Stimulated activated naive CD8-positive, alpha-beta T cell treated with anti-CD3 and anti-CD28 coated beads, Interleukin-15, Interleukin-2, amounts not matched to agents 100 ng/mL and 50 ng/mL, for 24 hours (primary cell): Measurements from ENCODE around the gene LRRC75B.
"Not testable (repeated sequence)": the region's sequence is repeated elsewhere in the genome, so short reads cannot be mapped to it uniquely, and the experiment has no call there.

Experiments used
- H3K27ac Mint-ChIP-seq: one replicate; pipeline ENCODE4 v1.8.0; 2021; ENCODE audit warnings: mild to moderate bottlenecking, mixed read lengths
- H3K27me3 Mint-ChIP-seq: one replicate; pipeline ENCODE4 v1.8.0; 2021; ENCODE audit warnings: mixed read lengths
- H3K36me3 Mint-ChIP-seq: one replicate; pipeline ENCODE4 v1.8.0; 2021; ENCODE audit warnings: low read depth, mixed read lengths
- H3K4me1 Mint-ChIP-seq: one replicate; pipeline ENCODE4 v1.8.0; 2021; ENCODE audit warnings: low read depth, mixed read lengths
- H3K4me3 Mint-ChIP-seq: one replicate; pipeline ENCODE4 v1.8.0; 2021; ENCODE audit warnings: mild to moderate bottlenecking, mixed read lengths
- H3K9me3 Mint-ChIP-seq: one replicate; pipeline ENCODE4 v1.8.0; 2021; ENCODE audit warnings: mixed read lengths

Gene LRRC75B

DNA sequence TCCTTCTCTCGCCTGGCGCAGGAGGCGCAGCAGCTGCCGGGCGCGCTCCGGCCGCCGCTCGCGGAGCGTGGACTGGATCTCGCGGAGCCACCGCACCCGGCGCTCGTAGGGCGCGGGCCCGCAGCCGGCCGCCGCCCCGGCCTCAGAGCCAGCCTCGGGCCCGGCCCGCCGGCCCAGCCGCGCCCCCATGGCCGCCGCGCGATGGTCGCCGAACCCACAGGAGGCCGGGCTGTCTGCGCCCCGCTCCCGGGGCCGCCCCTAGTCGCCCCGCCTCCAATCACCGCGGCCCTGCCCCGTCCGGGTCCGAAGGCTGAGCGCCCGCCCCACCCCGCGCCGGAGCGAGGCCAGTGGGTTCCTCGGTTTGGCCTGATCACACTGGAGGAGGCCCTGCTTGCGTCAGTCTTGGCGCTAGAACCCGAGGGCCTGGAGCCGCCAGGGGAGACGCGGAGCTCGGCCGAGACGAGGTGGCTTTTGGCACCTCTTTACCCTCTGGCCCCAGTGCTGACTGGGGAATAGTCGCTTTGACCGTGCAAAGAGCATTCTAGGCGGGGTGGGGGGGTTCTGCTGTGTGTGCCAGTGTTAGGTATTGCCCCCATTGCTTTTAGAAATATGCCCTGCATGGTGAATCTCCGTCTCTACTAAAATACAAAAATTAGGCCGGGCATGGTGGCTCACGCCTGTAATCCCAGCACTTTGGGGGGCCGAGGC is at the start of gene LRRC75B:
LRRC75B (minus strand) TSS at position 223 of the 708 bp plus-strand sequence; CDS start at position 189, 34 bp downstream.
- Mint-ChIP-seq H3K4me3 (peak within 1 kb of the TSS; percentile 77), H3K9me3 (no peaks in the 10 kb centered on the region), H3K36me3 (no peaks in the 10 kb centered on the region), H3K27me3 (peaks cover 4% of the 10 kb centered on the region), H3K27ac (no peak within 1 kb of the TSS), H3K4me1 (peaks cover 3% of the 10 kb centered on the region)

GRCh38 chr22:24642307-24642706 is 49.4 kb upstream of the LRRC75B start:
- H3K27me3 Mint-ChIP-seq, H3K4me1 Mint-ChIP-seq, H3K4me3 Mint-ChIP-seq, H3K27ac Mint-ChIP-seq, H3K36me3 Mint-ChIP-seq, H3K9me3 Mint-ChIP-seq: not testable (repeated sequence)

DNA sequence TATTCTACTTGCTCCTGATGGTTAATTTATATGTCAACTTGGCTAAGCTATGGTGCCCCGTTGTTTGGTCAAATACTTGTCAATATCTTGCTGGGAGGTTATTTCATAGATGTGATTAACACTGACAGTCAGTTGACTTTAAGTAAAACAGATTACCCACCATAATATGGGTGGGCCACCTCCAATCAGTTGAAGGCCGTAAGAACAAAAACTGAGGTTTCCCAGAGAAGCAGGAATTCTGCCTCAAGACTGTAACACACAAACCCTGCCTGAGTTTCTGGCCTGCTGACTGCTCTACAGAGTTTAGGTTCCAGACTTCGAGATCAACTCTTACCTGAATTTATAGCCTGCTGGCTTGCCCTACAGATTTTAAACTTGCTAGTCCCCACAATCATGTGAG is 43.6 kb upstream of the LRRC75B start:
- H3K27me3 Mint-ChIP-seq, H3K4me3 Mint-ChIP-seq, H3K36me3 Mint-ChIP-seq: not testable (repeated sequence)

DNA sequence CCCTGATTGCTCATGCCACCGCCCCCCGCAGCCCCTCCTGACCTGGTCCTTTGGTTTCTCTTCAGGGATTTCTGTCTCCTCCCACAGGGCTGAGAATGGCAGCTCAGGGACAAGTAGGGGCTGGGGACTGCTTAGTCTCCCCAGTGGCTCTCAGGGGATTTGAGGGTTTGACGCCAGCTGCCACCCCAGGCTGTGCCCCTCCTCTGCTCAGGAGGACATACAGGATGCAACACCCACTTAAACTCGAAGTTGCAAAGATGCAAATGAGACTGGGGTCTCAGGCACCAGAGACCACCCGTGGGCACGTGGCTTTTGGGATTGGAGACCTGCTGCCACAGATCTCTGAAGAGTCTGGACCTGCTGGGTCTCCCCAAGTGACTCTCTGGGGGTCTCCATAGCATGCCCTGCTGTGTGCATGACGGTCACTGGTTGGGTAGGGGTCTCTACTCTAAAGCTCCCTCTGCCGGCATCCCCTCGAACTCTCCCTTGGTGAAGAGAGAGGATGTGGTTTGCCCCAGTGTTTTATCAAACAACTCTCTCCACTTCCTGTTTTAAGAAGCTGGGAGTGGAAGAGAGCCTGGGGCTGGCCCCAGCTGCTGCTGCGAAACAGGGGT is 42.0 kb upstream of the LRRC75B start:
- H3K4me3 Mint-ChIP-seq, H3K27ac Mint-ChIP-seq, H3K9me3 Mint-ChIP-seq, H3K36me3 Mint-ChIP-seq, H3K27me3 Mint-ChIP-seq: not testable (repeated sequence)
- peaks cover 17% of the 10 kb centered on the region for H3K4me1 Mint-ChIP-seq

More for the DNA sequence above, 43.6 kb upstream of the LRRC75B start:
- peaks cover 17% of the 10 kb centered on the region for H3K4me1 Mint-ChIP-seq
- not testable (repeated sequence) for H3K27ac Mint-ChIP-seq, H3K9me3 Mint-ChIP-seq

DNA sequence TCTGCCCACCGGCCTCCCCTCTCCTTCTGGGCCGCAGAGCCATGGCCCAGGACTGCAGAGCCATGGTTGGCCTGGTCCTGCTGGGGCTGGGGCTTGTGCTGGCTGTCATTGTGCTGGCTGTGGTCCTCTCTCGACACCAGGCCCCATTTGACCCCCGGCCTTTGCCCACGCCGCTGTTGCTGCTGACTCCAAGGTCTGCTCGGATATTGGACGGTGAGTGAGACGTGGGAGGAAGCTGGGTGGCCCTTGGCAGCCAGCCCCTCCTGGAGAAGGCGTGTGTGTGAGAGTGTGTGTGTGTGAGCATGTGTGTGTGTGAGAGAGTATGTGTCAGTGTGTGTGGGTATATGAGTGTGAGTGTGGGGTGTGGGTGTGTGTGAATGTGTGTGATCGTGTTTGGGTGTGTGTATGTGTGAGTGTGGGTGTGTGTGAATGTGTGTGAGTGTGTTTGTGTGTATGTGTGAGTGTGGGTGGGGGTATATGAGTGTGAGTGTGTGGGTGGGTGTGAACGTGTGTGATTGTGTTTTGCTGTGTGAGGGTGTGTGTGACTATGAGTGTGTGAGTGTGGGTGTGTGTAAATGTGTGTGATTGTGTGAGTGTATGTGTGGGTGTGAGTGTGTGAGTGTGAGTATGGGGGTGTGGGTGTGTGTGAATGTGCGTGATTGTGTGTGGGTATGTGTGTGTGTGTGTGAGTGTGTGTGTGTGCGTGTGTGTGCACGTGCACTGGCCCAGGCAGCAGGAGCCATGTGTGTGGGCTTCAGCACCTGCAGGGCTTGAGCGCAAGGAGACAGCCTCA is 40.6 kb upstream of the LRRC75B start:
- not testable (repeated sequence) for H3K36me3 Mint-ChIP-seq, H3K9me3 Mint-ChIP-seq, H3K27me3 Mint-ChIP-seq, H3K4me3 Mint-ChIP-seq
- Mint-ChIP-seq H3K27ac (peak overlapping the region; percentile 37), H3K4me1 (peaks cover 17% of the 10 kb centered on the region)

GRCh38 chr22:24632642-24633041 is 39.8 kb upstream of the LRRC75B start:
- not testable (repeated sequence) for H3K9me3 Mint-ChIP-seq, H3K4me3 Mint-ChIP-seq, H3K36me3 Mint-ChIP-seq, H3K27ac Mint-ChIP-seq, H3K27me3 Mint-ChIP-seq
- H3K4me1 Mint-ChIP-seq = peaks cover 17% of the 10 kb centered on the region

- not testable (repeated sequence) for H3K36me3 Mint-ChIP-seq, H3K9me3 Mint-ChIP-seq, H3K4me3 Mint-ChIP-seq, H3K27me3 Mint-ChIP-seq, H3K27ac Mint-ChIP-seq
- peaks cover 17% of the 10 kb centered on the region for H3K4me1 Mint-ChIP-seq
These were observed 38.7 kb upstream of the LRRC75B start for GRCh38 chr22:24631430-24632122.

- H3K4me1 Mint-ChIP-seq = peaks cover 17% of the 10 kb centered on the region
- not testable (repeated sequence) for H3K9me3 Mint-ChIP-seq, H3K27ac Mint-ChIP-seq, H3K4me3 Mint-ChIP-seq, H3K27me3 Mint-ChIP-seq, H3K36me3 Mint-ChIP-seq
These were observed 38.0 kb upstream of the LRRC75B start for GRCh38 chr22:24630812-24631427.

- H3K27ac Mint-ChIP-seq, H3K27me3 Mint-ChIP-seq, H3K4me1 Mint-ChIP-seq, H3K9me3 Mint-ChIP-seq, H3K36me3 Mint-ChIP-seq, H3K4me3 Mint-ChIP-seq: not testable (repeated sequence)
These were observed 36.2 kb upstream of the LRRC75B start for GRCh38 chr22:24629069-24629468.

GRCh38 chr22:24627911-24628310 is 35.0 kb upstream of the LRRC75B start:
- H3K36me3 Mint-ChIP-seq, H3K27me3 Mint-ChIP-seq, H3K4me3 Mint-ChIP-seq, H3K9me3 Mint-ChIP-seq, H3K27ac Mint-ChIP-seq, H3K4me1 Mint-ChIP-seq: not testable (repeated sequence)

- not testable (repeated sequence) for H3K4me3 Mint-ChIP-seq, H3K4me1 Mint-ChIP-seq
These were observed 29.7 kb upstream of the LRRC75B start for GRCh38 chr22:24622596-24622995.

GRCh38 chr22:24621244-24621643 is 28.4 kb upstream of the LRRC75B start:
- H3K36me3 Mint-ChIP-seq, H3K4me1 Mint-ChIP-seq, H3K27me3 Mint-ChIP-seq, H3K9me3 Mint-ChIP-seq, H3K4me3 Mint-ChIP-seq, H3K27ac Mint-ChIP-seq: not testable (repeated sequence)

More at GRCh38 chr22:24622596-24622995, 29.7 kb upstream of the LRRC75B start:
- not testable (repeated sequence) for H3K27me3 Mint-ChIP-seq, H3K36me3 Mint-ChIP-seq, H3K9me3 Mint-ChIP-seq, H3K27ac Mint-ChIP-seq

DNA sequence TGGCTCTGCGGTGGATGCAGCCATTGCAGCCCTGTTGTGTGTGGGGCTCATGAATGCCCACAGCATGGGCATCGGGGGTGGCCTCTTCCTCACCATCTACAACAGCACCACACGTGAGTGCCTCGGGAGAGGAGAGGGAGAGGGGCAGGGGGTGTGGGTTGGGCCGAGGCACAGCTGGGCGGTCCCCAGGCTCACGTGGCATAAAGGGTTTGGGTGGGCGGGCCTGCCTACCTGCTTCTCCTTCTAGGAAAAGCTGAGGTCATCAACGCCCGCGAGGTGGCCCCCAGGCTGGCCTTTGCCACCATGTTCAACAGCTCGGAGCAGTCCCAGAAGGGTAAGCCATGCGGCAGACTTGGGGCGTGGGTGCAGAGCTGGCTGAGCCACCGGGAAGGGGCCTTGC is 21.9 kb upstream of the LRRC75B start:
- H3K4me1 Mint-ChIP-seq, H3K36me3 Mint-ChIP-seq, H3K27ac Mint-ChIP-seq, H3K4me3 Mint-ChIP-seq, H3K27me3 Mint-ChIP-seq, H3K9me3 Mint-ChIP-seq: not testable (repeated sequence)

DNA sequence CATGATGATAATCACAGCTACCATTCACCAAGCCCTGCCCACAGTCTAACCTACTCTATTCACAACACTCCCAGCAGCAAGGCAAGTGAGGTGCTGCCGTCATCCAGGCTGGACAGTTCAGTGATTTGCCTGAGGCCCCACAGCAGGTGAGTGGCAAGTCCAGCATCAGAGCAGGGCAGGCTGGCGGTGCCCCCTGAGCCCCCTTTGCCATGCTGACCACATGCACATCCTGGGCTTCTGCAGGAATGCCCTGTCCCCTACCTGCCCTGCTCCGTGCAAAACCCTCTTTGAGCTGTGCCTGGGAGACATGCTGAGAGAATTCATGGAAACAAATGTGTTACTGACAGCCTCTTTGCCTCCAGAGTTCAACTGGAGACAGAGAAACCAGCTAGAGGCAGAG is 17.0 kb upstream of the LRRC75B start:
- H3K36me3 Mint-ChIP-seq, H3K27me3 Mint-ChIP-seq, H3K4me3 Mint-ChIP-seq, H3K4me1 Mint-ChIP-seq, H3K9me3 Mint-ChIP-seq, H3K27ac Mint-ChIP-seq: not testable (repeated sequence)

DNA sequence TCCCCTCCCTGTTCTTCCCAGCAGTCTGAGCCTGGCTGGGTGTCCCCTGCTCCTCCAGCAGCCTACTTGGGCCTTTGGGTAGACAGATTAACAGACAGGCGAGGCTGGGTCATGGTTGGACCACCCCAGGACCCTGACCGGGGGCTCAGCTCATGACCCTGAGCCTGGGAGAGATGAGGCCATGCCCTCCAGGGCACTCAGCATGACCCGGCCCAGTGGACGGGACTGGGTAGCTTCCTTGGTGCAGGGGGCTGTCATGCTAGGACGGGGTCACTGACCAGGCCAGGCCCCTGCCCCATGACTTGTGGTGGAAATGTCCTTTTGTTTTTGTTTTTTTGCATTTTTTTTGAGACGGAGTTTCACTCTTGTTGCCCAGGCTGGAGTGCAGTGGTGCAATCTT is 15.5 kb upstream of the LRRC75B start:
- peaks cover 16% of the 10 kb centered on the region for H3K4me1 Mint-ChIP-seq
- H3K27ac Mint-ChIP-seq, H3K27me3 Mint-ChIP-seq, H3K9me3 Mint-ChIP-seq, H3K36me3 Mint-ChIP-seq: not testable (repeated sequence)
- H3K4me3 Mint-ChIP-seq = peak overlapping the region; percentile 92
